ENCODE results near the gene SNTA1.
"Not testable (repeated sequence)": the region's sequence is repeated elsewhere in the genome, so short reads cannot be mapped to it uniquely, and the experiment has no call there.

The SNTA1 gene

GRCh38 chr20:33443512-33444239 lies at the start of gene SNTA1:
TSS of gene SNTA1 (minus strand) at chr20:33443763. CDS start at chr20:33443620, 143 bp downstream.
- DNase-seq = peak; percentile 87

DNA sequence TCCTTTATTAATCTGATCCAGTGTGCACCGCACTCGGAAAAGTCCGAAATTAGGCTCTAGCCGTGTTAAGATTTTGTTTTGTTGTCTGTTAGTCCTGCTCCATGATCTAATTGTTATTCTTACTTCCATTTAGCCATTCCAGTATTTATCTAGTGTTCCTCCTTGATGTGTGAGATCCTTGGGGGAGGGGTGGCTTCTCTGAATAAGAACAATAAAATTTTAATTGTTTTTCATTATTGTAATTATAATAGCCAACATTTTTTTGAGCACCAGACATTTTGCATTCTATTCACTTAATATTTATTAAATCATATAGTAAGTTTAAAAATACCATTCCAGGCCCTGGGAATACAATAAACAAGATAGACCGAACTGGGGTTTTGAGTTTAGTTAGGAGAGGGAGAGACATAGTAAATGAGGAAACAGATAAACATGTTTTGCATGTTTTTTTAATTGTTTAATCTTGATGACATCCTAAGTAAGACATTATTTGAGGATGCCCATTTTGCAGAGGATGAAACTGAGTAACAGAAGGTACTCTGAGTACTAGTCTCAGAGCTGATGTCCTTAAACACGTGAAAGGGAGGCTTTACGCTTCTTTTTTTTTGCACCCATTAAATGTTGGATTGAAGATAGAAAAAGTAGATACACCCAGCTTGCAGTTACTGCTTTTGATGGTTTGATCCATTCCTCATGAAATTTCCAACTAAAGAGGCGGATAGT lies 47.5 kb upstream of the SNTA1 start:
- no peak for DNase-seq

- no peak for DNase-seq
These were observed 46.7 kb upstream of the SNTA1 start, which contains the start of gene CBFA2T2 for GRCh38 chr20:33490023-33490933. TSS of gene CBFA2T2 (plus strand) at chr20:33490096. CDS start at chr20:33490268, 172 bp downstream.

DNA sequence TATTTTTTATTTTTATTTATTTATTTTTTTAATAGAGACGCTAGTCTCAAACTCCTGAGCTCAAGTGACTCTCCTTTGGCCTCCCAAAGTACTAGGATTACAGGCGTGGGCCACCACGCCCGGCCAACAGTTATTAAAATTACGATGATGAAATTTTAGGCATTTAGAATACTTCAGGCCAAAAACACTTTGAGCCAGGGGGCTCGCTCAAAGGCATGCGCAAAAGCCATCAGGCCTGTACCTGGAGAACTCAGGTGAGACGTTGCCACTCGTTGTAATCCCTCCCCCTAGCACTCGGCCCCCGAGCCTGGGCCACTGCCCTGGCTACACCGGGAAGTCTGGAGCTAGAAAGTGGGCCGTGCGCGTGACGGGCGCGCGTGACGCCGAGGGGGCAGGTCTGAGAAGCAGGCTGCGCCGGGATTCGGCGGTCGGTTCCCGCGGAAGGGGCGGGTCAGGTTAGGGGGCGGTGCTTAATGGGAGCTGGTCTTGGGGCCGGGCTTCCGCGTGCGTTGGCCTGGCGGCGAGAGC lies 46.0 kb upstream of the SNTA1 start:
- DNase-seq = peak; percentile 96

DNA sequence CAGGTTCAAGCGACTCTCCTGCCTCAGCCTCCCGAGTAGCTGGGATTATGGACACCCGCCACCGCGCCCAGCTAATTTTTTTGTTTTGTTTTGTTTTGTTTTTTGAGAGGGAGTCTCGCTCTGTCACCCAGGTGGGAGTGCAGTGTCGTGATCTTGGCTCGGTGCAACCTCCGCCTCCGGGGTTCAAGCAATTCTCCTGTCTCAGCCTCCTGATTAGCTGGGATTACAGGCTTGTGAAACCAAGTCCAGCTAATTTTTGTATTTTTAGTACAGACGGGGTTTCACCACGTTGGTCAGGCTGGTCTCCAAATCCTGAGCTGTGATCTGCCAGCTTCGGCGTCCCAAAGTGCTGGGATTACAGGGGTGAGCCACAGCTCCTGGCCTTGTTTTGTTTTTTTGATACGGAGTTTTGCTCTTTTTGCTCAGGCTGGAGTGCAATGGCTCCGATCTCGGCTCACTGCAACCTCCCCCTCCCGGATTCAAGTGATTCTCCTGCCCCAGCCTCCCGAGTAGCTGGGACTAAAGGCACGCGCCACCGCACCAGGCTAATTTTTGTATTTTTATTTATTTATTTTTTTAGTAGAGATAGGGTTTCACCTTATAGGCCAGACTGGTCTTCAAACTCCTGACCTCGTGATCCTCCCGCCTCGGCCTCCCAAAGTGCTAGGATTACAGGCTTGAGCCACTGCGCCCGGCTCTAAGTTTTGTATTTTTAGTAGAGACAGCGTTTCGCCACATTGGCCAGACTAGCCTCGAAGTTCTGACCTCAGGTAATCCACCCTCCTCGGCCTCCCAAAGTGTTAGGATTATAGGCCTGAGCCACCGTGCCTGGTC lies 45.3 kb upstream of the SNTA1 start:
- DNase-seq = not testable (repeated sequence)

GRCh38 chr20:33488201-33488600 lies 44.6 kb upstream of the SNTA1 start:
- DNase-seq = no peak

- not testable (repeated sequence) for DNase-seq
These were observed 39.6 kb upstream of the SNTA1 start for GRCh38 chr20:33483186-33483585.

DNA sequence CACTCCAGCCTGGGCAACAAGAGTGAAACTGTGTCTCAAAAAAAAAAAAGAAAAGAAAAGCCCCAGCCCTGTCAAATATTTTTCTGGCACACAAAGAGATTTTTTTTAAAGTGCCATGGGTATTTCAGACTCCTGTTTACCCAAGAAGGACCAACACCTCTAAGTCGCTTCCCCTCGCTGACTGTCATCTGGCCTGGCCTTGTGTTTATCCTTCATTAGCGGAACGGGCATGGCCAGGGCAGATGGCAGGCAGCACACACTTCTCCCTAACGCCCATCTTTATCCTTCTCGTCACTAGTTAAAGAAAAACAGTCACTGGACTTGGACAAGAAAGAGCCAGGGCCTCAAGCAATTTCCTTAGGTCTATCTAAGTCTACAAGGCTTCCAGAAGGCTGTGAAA lies 39.0 kb upstream of the SNTA1 start:
- no peak for DNase-seq

DNA sequence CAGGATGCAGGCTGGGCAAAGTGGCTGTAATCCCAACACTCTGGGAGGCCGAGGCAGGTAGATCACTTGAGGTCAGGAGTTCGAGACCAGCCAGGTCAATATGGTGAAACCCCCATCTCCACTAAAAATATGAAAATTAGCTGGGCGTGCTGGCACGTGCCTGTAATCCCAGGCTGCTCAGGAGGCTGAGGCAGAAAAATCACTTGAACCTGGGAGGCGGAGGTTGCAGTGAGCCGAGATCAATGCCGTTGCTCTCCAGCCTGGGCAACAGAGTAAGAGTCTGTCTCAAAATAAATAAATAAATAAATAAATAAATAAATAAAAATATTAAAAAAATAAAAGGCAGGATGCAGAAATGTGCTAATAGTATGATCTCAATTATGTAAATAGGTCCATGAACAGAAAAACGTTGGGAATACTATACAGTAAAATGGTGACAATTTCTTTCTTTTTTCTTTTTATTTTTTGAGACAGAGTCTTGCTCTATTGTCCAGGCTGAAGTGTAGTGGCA lies 37.9 kb upstream of the SNTA1 start:
- no peak for DNase-seq

DNA sequence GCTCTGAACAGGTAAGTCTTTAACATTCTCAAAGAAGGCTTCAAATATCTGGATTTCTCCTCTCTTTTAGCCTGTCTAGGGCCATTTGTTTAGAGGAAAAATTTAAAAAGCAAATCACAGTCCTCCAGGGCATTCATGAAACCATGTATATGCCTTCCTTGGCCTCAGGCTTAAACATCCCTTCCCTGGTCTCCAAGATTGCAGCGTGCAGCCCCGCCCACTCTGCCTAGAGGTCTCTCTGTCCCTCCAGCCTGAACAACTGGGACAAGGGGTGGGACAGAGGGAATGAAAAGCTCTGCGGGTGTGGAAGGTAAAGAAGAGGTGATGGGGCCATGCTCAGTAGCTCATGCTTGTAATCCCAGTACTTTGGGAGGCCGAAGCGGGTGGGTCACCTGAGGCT lies 36.5 kb upstream of the SNTA1 start:
- DNase-seq = no peak

DNA sequence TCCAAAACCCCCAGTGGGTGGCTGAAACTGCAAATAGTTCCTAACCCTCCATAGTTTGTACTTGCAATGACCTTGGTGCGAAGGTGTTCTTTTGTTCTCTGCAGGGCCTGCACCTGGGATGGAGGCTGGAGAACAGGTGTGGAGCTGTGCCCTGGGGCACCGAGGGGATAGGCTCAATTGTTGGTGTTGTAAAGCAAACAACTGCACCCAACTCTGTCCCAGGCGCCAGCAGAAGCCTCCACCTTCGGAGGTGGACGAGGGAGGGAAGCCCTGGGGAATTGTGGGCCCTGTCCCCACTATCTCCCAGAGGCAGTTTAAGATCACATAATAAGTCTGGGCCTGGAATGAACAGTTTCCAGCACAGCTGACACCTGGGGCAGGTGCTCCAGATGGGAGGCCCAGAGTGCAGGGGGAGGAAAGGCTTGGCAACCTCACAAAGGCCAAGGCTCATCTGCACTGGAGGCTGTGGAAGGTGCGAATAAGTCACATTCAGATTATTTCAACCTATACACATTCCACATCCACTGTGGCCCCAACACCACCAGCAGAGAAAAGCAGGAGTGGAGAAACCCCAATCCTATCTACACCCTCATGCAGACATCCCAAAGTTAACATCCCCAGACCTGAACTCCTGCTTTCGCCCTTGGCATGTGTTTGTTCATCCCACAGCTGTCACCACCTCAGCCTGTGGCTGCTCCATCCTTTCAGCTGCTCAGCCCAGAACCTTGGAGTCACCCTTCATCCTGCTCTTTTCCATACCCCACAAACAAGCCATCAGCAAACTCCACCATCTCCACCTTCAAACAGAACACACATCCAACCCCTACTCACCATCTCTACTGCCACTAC lies 34.0 kb upstream of the SNTA1 start:
- DNase-seq = no peak

- DNase-seq = no peak
These were observed 32.0 kb upstream of the SNTA1 start for GRCh38 chr20:33475381-33476152.

- DNase-seq = no peak
These were observed 31.4 kb upstream of the SNTA1 start for GRCh38 chr20:33474963-33475362.

- DNase-seq = no peak
These were observed 30.7 kb upstream of the SNTA1 start for GRCh38 chr20:33474097-33474873.

DNA sequence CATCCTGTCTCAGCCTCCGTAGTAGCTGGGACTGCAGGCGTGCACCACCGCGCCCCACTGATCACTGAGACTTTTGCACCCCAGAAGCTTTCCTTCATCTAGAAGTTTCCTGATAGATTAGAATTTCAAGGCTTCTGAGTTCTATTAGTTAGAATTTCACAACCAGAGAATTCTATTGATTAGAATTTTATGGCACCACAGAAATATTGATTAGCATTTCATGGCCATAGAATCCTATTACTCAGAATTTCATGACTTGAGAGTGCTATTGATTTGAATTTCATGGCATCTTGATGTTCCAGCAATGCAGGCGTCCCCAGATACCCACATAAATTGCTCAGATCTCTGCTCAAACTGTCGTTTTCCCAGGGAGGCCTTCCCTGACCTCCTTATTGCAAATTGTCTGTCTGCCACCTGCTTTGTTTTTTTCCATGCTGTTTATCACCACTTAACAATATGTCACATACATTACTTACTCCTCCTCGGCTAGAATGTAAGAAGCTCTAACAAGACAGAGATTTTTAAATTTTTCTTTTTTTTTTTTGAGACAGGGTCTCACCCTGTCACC lies 29.4 kb upstream of the SNTA1 start:
- no peak for DNase-seq

GRCh38 chr20:33470866-33471265 lies 27.3 kb upstream of the SNTA1 start:
- DNase-seq = no peak

GRCh38 chr20:33470457-33470856 lies 26.9 kb upstream of the SNTA1 start:
- DNase-seq = no peak

GRCh38 chr20:33466303-33466646 lies 22.7 kb upstream of the SNTA1 start:
- no peak for DNase-seq
